ENCODE results near the gene FZD10.

The FZD10 gene

GRCh38 chr12:130131025-130131424, 31.2 kb upstream of the FZD10 start:
- no peak for DNase-seq (ENCODE audit: low read depth)
- H3K4me3 ChIP-seq (ENCODE audit: low read depth, low read length): no peak overlapping the region

GRCh38 chr12:130131801-130132200, 30.5 kb upstream of the FZD10 start:
- DNase-seq (ENCODE audit: low read depth): no peak
- H3K4me3 ChIP-seq (ENCODE audit: low read depth, low read length): no peak overlapping the region

GRCh38 chr12:130132831-130133511, 29.3 kb upstream of the FZD10 start:
- DNase-seq (ENCODE audit: low read depth): no peak
- H3K4me3 ChIP-seq (ENCODE audit: low read depth, low read length): no peak overlapping the region

- H3K4me3 ChIP-seq (ENCODE audit: low read depth, low read length): no peak overlapping the region
- no peak for DNase-seq (ENCODE audit: low read depth)
Observed at GRCh38 chr12:130133851-130134562, 28.3 kb upstream of the FZD10 start.

GRCh38 chr12:130134563-130134915, 27.7 kb upstream of the FZD10 start:
- H3K4me3 ChIP-seq (ENCODE audit: low read depth, low read length): no peak overlapping the region
- DNase-seq (ENCODE audit: low read depth): no peak

GRCh38 chr12:130136509-130137039, 25.7 kb upstream of the FZD10 start:
- H3K4me3 ChIP-seq (ENCODE audit: low read depth, low read length): no peak overlapping the region
- no peak for DNase-seq (ENCODE audit: low read depth)

GRCh38 chr12:130137040-130138018, 24.9 kb upstream of the FZD10 start:
- no peak overlapping the region for H3K4me3 ChIP-seq (ENCODE audit: low read depth, low read length)
- no peak for DNase-seq (ENCODE audit: low read depth)

- DNase-seq (ENCODE audit: low read depth): no peak
- no peak overlapping the region for H3K4me3 ChIP-seq (ENCODE audit: low read depth, low read length)
Observed at GRCh38 chr12:130138478-130138877, 23.8 kb upstream of the FZD10 start.

GRCh38 chr12:130139567-130140421, 22.5 kb upstream of the FZD10 start:
- DNase-seq (ENCODE audit: low read depth): no peak
- no peak overlapping the region for H3K4me3 ChIP-seq (ENCODE audit: low read depth, low read length)

- no peak for DNase-seq (ENCODE audit: low read depth)
- no peak overlapping the region for H3K4me3 ChIP-seq (ENCODE audit: low read depth, low read length)
Observed at GRCh38 chr12:130141105-130141504, 21.2 kb upstream of the FZD10 start.

GRCh38 chr12:130141901-130142683, 20.2 kb upstream of the FZD10 start:
- no peak for DNase-seq (ENCODE audit: low read depth)
- H3K4me3 ChIP-seq (ENCODE audit: low read depth, low read length): no peak overlapping the region

GRCh38 chr12:130142736-130143135, 19.5 kb upstream of the FZD10 start:
- no peak for DNase-seq (ENCODE audit: low read depth)
- H3K4me3 ChIP-seq (ENCODE audit: low read depth, low read length): no peak overlapping the region

- DNase-seq (ENCODE audit: low read depth): no peak
Observed at GRCh38 chr12:130143136-130143535, 19.1 kb upstream of the FZD10 start.

GRCh38 chr12:130144256-130144655, 18.0 kb upstream of the FZD10 start:
- DNase-seq (ENCODE audit: low read depth): no peak
- no peak overlapping the region for H3K4me3 ChIP-seq (ENCODE audit: low read depth, low read length)

More at GRCh38 chr12:130143136-130143535, 19.1 kb upstream of the FZD10 start:
- H3K4me3 ChIP-seq (ENCODE audit: low read depth, low read length): no peak overlapping the region

- no peak for DNase-seq (ENCODE audit: low read depth)
- H3K4me3 ChIP-seq (ENCODE audit: low read depth, low read length): no peak overlapping the region
Observed at GRCh38 chr12:130145731-130146130, 16.5 kb upstream of the FZD10 start.

- no peak for DNase-seq (ENCODE audit: low read depth)
- H3K4me3 ChIP-seq (ENCODE audit: low read depth, low read length): no peak overlapping the region
Observed at GRCh38 chr12:130146176-130146931, 15.9 kb upstream of the FZD10 start.

- no peak for DNase-seq (ENCODE audit: low read depth)
- no peak overlapping the region for H3K4me3 ChIP-seq (ENCODE audit: low read depth, low read length)
Observed at GRCh38 chr12:130147875-130148596, 14.2 kb upstream of the FZD10 start.

All from skeletal muscle cell (primary cell).